SU-DHL-6 (cell line): ENCODE results near the gene JADE2.

Experiments
- EZH2phosphoT487 ChIP-seq: fragments of 200-600 bp; sonication (generic), shearing (Covaris generic); conservative IDR thresholded peaks from 2 replicates; pipeline ENCODE4 v1.6.1; 2018; ENCODE audit warnings: mild to moderate bottlenecking, antibody characterized with exemption, low read length, moderate library complexity, mixed read lengths
- TF ChIP-seq, protein P1 (sequence below): fragments of 200-600 bp; sonication (generic); IDR thresholded peaks from one replicate; pipeline ENCODE4 v1.5.1; 2017; ENCODE audit warnings: antibody characterized with exemption, mild to moderate bottlenecking, low read length, moderate library complexity; ENCODE audit not compliant: insufficient read depth, poor library complexity, severe bottlenecking

DNA sequence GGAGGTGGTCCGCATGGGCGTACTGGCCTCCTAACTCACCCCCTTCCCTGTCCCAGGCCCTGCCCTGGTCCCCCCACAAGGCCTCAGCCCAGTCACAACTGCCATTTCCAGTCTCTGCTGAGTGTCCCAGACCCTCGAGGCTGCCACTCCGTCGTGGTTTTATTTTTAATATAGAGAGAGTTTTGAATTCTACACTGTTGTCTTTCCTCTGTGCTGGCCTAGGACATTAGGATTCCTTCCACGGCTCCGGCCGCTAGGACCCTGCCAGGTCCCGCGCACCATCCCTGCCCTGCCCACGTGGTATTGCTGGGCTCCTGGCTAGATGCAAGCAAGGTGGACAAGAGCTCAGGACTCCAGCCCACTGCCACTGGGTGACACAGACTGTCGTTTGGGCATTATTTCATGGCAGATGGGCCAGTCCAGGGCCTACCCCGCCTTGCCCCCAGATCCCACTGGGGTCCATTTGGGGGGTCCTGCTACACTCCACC lies 53.9 kb downstream of the JADE2 start:
- TF ChIP-seq, protein P1, sequence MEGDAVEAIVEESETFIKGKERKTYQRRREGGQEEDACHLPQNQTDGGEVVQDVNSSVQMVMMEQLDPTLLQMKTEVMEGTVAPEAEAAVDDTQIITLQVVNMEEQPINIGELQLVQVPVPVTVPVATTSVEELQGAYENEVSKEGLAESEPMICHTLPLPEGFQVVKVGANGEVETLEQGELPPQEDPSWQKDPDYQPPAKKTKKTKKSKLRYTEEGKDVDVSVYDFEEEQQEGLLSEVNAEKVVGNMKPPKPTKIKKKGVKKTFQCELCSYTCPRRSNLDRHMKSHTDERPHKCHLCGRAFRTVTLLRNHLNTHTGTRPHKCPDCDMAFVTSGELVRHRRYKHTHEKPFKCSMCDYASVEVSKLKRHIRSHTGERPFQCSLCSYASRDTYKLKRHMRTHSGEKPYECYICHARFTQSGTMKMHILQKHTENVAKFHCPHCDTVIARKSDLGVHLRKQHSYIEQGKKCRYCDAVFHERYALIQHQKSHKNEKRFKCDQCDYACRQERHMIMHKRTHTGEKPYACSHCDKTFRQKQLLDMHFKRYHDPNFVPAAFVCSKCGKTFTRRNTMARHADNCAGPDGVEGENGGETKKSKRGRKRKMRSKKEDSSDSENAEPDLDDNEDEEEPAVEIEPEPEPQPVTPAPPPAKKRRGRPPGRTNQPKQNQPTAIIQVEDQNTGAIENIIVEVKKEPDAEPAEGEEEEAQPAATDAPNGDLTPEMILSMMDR: no peak
- TF ChIP-seq EZH2phosphoT487: no peak
